CD4-positive, alpha-beta memory T cell (primary cell): ENCODE results near the gene ALDH1L1. TPM values are rescaled to one million over a fixed set of nuclear protein-coding genes. Genes with fewer than 3 reads are reported as not detected.

ENCODE experiments used
- CTCF ChIA-PET: fragments of 350-600 bp; sonication (Branson Sonifier 250); formaldehyde crosslinking; loops from one replicate; lab custom pipeline; 2021; ENCODE audit warnings: inconsistent platforms; ENCODE audit not compliant: partially characterized antibody; lab: Charles Lee
- POLR2A ChIA-PET: fragments of 350-600 bp; sonication (Branson Sonifier 250); formaldehyde crosslinking; loops from one replicate; lab custom pipeline; 2021; ENCODE audit not compliant: partially characterized antibody; lab: Charles Lee
- DNase-seq, 5 donors: peaks; one replicate each; pipeline versions ENCODE4 v3.0.0 to v3.0.0-alpha.2; 2020 to 2022; ENCODE audit warnings: mixed read lengths in 1 of 5
- H3K27ac ChIP-seq: one replicate; pipeline ENCODE4 v1.7.0; 2013; ENCODE audit warnings: low read depth, low read length
- H3K27me3 ChIP-seq: 2 replicates; pipeline ENCODE4 v1.7.0; 2013; ENCODE audit warnings: mild to moderate bottlenecking, low read length, moderate library complexity; ENCODE audit not compliant: insufficient read depth
- H3K36me3 ChIP-seq: 2 replicates; pipeline ENCODE4 v1.7.0; 2013; ENCODE audit warnings: mild to moderate bottlenecking, low read length, moderate library complexity; ENCODE audit not compliant: insufficient read depth
- H3K4me1 ChIP-seq: 2 replicates; pipeline ENCODE4 v1.7.0; 2013; ENCODE audit warnings: mild to moderate bottlenecking, low read length, moderate library complexity; ENCODE audit not compliant: insufficient read depth
- H3K4me3 ChIP-seq, 2 donors: one replicate each; pipeline ENCODE4 v1.7.0; 2013; ENCODE audit warnings: low read length in 2 of 2, mild to moderate bottlenecking in 1 of 2
- H3K9me3 ChIP-seq, 2 donors: one replicate each; pipeline ENCODE4 v1.7.0; 2013; ENCODE audit warnings: low read length in 2 of 2, control low read depth in 1 of 2; ENCODE audit not compliant: control insufficient read depth in 1 of 2
- H3K27ac Mint-ChIP-seq, 7 donors: one replicate each; pipeline ENCODE4 v1.8.0; 2020 to 2021; ENCODE audit warnings: mixed read lengths in 7 of 7, mild to moderate bottlenecking in 6 of 7, inconsistent platforms in 3 of 7, moderate library complexity in 3 of 7
- H3K27me3 Mint-ChIP-seq, 2 donors: one replicate each; pipeline ENCODE4 v1.8.0; 2020 to 2021; ENCODE audit warnings: mixed read lengths in 2 of 2
- H3K36me3 Mint-ChIP-seq, 2 donors: one replicate each; pipeline ENCODE4 v1.8.0; 2020 to 2021; ENCODE audit warnings: mixed read lengths in 2 of 2, inconsistent platforms in 1 of 2, mild to moderate bottlenecking in 1 of 2
- H3K4me1 Mint-ChIP-seq, 4 donors: one replicate each; pipeline ENCODE4 v1.8.0; 2020 to 2021; ENCODE audit warnings: mixed read lengths in 4 of 4, mild to moderate bottlenecking in 1 of 4
- H3K4me3 Mint-ChIP-seq, 8 donors: one replicate each; pipeline ENCODE4 v1.8.0; 2020 to 2021; ENCODE audit warnings: mixed read lengths in 8 of 8, mild to moderate bottlenecking in 7 of 8, moderate library complexity in 6 of 8, inconsistent platforms in 3 of 8
- H3K9me3 Mint-ChIP-seq, 8 donors: one replicate each; pipeline ENCODE4 v1.8.0; 2020 to 2021; ENCODE audit warnings: mixed read lengths in 8 of 8, mild to moderate bottlenecking in 5 of 8, inconsistent platforms in 3 of 8, moderate library complexity in 1 of 8
- intact Hi-C: fragments of 100-400 bp; cut with micrococcal nuclease; formaldehyde crosslinking; loops from one replicate; pipeline ENCODE4 v1.15.1; 2023
- polyA plus RNA-seq, 2 donors: library from polyadenylated mRNA; unstranded; fragments of 300-500 nt; fragmentation: Illumina TruSeq; gene quantifications; one replicate each; pipeline ENCODE4 v1.2.3, GENCODE V29; 2021
- total RNA-seq, 2 experiments: library from RNA; stranded (reverse); gene quantifications; one replicate each; pipeline ENCODE4 v1.2.3, GENCODE V29; 2021

Gene ALDH1L1
- total and polyA plus RNA-seq, 4 experiments from 2014 or later, result not detected

DNA sequence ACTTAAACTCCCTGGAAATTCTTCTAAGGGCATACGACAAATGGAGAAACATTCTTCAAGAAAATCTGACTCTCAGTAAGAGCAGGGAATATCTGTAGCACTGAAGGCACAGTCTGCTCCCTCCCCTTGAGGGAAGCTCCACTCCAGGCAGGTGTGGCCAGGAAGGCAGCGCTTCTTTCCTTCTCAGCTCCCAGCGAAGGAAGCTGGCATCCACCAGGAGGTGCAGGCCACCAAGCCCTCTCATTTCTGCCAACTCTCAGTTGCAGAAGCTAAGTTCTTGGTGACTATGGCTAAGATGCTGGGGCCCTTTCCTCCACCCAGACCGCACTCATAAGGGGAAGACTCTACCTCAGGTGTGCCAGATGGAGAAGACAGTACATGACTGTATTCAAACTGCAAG, 58.8 kb downstream of the ALDH1L1 start:
- H3K27ac Mint-ChIP-seq, result no peak overlapping the region
- peaks cover 0 to 2% (median 0%) of the 10 kb centered on the region in 8 donors for H3K9me3 Mint-ChIP-seq
- no peaks in the 10 kb centered on the region for H3K36me3 Mint-ChIP-seq
- H3K27me3 ChIP-seq, result no peaks in the 10 kb centered on the region
- DNase-seq, result no peak
- H3K27ac ChIP-seq, result no peak overlapping the region
- H3K9me3 ChIP-seq, result no peaks in the 10 kb centered on the region
- H3K4me3 Mint-ChIP-seq, result no peak overlapping the region
- no peaks in the 10 kb centered on the region for H3K36me3 ChIP-seq
- no peak overlapping the region for H3K4me3 ChIP-seq
- intact Hi-C loops, result no loop called here
- ChIA-PET CTCF (interaction anchor here (1.3 kb wide), 1 partner anchor 12 kb away, joined by 3 read pairs; no protein-coding TSS in a partner anchor), POLR2A (no interaction called here)
- H3K4me1 Mint-ChIP-seq, result no peaks in the 10 kb centered on the region
- peaks cover 0 to 4% of the 10 kb centered on the region in 2 donors for H3K27me3 Mint-ChIP-seq
- no peaks in the 10 kb centered on the region for H3K4me1 ChIP-seq

DNA sequence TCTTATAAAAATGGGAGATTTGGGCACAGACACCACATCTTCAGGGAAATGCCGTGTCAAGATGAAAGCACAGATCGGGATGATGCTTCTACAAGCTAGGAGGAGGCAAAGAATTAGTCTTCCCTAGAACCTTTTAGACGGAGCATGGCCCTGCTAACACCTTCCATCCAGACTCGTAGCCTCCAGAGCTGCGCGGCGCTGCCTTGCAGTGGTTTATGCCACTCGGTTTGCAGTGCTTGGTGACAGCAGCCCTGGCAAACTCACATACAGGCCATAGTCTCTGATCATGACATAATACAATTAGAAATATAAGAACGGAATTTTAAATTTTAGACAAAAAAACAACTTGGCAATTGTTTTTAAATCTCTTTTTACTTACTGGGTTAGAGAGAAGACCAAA, 59.3 kb downstream of the ALDH1L1 start:
- Histone ChIP-seq H3K36me3 (no peaks in the 10 kb centered on the region), H3K9me3 (no peaks in the 10 kb centered on the region), H3K27me3 (no peaks in the 10 kb centered on the region), H3K4me3 (no peak overlapping the region), H3K27ac (no peak overlapping the region), H3K4me1 (no peaks in the 10 kb centered on the region)
- Mint-ChIP-seq H3K4me3 (no peak overlapping the region), H3K4me1 (no peaks in the 10 kb centered on the region), H3K9me3 (peaks cover 0 to 2% (median 0%) of the 10 kb centered on the region in 8 donors), H3K27ac (no peak overlapping the region), H3K36me3 (no peaks in the 10 kb centered on the region), H3K27me3 (peaks cover 0 to 4% of the 10 kb centered on the region in 2 donors)
- no peak for DNase-seq
- intact Hi-C loops, result no loop called here
- ChIA-PET CTCF (no interaction called here), POLR2A (no interaction called here)

DNA sequence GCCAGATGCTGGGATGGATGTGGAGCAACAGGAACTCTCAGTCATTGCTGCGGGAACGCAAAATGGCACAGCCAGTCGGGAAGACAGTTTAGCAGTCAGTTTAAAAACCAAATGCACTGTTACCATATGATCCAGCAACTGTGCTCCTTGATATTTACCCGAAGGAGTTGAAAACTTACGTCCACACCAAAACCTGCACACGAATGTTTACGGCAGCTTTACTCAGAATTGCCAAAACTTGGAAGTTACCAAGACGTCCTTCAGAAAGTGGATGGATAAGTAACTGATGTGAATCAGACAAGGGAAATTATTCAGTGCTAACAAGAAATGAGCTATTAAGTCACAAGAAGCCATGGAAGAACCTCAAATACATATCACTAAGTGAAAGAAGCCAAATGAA, 60.4 kb downstream of the ALDH1L1 start:
- no peak overlapping the region for H3K27ac Mint-ChIP-seq
- POLR2A ChIA-PET, result no interaction called here
- intact Hi-C loops, result no loop called here
- peaks cover 0 to 4% of the 10 kb centered on the region in 2 donors for H3K27me3 Mint-ChIP-seq
- H3K9me3 Mint-ChIP-seq, result peaks cover 0 to 2% (median 0%) of the 10 kb centered on the region in 8 donors
- no peaks in the 10 kb centered on the region for H3K36me3 ChIP-seq
- H3K4me1 ChIP-seq, result no peaks in the 10 kb centered on the region
- no peak overlapping the region for H3K4me3 ChIP-seq
- DNase-seq, result no peak
- no peaks in the 10 kb centered on the region for H3K4me1 Mint-ChIP-seq
- H3K27me3 ChIP-seq, result no peaks in the 10 kb centered on the region
- H3K27ac ChIP-seq, result no peak overlapping the region
- CTCF ChIA-PET, result no interaction called here
- H3K9me3 ChIP-seq, result no peaks in the 10 kb centered on the region
- H3K4me3 Mint-ChIP-seq, result no peak overlapping the region
- no peaks in the 10 kb centered on the region for H3K36me3 Mint-ChIP-seq

DNA sequence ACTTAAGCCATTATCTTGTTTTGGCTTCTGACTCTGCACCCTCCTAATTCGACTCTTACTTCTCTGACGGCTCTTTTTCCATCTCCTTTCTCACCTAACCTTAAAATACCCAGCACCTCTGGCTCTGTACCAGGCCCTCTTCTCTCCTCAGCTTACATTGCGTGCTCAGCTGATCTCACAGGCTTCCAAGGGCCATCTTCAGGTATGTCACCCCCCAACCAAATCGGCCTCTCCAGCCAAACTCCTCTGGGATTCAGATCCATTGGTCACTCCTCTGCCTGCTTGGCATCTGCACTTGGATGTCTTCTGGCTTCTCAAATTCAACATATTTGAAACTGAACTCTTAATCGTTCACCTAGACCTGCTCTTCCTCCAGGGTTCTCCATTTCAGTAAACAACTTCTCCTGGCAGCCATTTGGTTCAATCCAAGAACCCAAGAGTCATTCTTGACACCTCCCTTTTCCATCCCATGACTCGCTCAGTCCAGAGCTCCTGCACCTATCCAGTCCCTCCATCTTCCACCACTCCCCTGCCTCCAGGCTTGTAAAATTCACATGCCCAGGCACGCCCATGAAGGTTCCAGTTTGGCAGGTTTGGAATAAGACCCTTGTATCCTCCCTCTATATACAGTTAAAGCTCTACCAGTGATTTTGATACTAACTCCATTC, 61.2 kb downstream of the ALDH1L1 start:
- POLR2A ChIA-PET, result no interaction called here
- no peak overlapping the region for H3K27ac ChIP-seq
- no peak for DNase-seq
- intact Hi-C loops, result no loop called here
- Mint-ChIP-seq H3K27me3 (peaks cover 0 to 4% of the 10 kb centered on the region in 2 donors), H3K4me1 (no peaks in the 10 kb centered on the region), H3K4me3 (no peak overlapping the region), H3K9me3 (peaks cover 0 to 2% (median 0%) of the 10 kb centered on the region in 8 donors), H3K36me3 (no peaks in the 10 kb centered on the region), H3K27ac (no peak overlapping the region)
- no peak overlapping the region for H3K4me3 ChIP-seq
- no peaks in the 10 kb centered on the region for H3K4me1 ChIP-seq
- H3K9me3 ChIP-seq, result no peaks in the 10 kb centered on the region
- no peaks in the 10 kb centered on the region for H3K27me3 ChIP-seq
- H3K36me3 ChIP-seq, result no peaks in the 10 kb centered on the region
- CTCF ChIA-PET, result interaction anchor here (3.0 kb wide), 1 partner anchor 15 kb away, joined by 14 read pairs; no protein-coding TSS in a partner anchor

DNA sequence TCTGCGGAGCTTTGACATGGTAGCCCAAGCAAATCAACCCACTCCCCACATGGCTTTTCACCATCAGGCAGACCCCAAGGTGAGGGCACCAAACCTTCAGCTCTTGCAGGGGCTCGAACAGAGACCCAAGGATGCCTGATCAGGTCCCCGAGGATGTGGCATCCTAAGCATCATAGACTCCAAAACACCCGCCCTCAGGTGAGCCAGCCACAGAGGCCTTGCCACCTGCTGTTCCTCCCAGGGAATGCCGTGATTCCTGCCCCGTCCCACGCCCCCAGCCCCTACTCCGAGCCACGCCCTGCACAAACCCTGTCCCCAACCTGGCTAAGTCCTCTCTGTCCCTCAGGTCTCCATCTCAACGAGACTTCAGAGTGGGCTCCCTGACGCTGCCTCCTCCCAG, 61.8 kb downstream of the ALDH1L1 start:
- CTCF ChIA-PET, result interaction anchor here (3.0 kb wide), 1 partner anchor 16 kb away, joined by 14 read pairs; no protein-coding TSS in a partner anchor
- H3K9me3 Mint-ChIP-seq, result peaks cover 0 to 2% (median 0%) of the 10 kb centered on the region in 8 donors
- no peak for DNase-seq

DNA sequence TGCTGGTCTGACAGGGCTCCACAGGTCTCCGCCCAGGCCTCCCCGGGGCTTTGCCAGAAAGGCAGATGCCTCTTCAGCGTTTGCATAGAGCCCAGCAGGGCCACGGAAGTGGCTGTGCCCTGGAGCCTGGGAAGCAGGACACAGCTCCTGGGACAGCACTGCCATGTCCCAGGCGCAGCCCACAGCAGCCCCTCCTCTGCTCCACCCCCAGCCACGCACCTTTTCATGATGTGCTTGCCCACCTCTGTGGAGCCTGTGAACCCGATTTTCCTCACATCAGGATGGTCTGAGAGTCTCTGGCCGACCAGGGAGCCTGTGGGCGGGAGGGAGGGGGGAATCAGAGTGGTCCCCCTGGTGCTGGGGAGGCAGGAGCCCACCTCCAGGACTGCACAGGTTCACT, 62.6 kb downstream of the ALDH1L1 start:
- H3K27me3 ChIP-seq, result no peaks in the 10 kb centered on the region
- H3K36me3 Mint-ChIP-seq, result no peaks in the 10 kb centered on the region

More for the DNA sequence above, 61.8 kb downstream of the ALDH1L1 start:
- Mint-ChIP-seq H3K36me3 (no peaks in the 10 kb centered on the region), H3K4me3 (no peak overlapping the region), H3K27me3 (peaks cover 0 to 4% of the 10 kb centered on the region in 2 donors), H3K4me1 (no peaks in the 10 kb centered on the region), H3K27ac (no peak overlapping the region)
- Histone ChIP-seq H3K27ac (no peak overlapping the region), H3K4me3 (no peak overlapping the region), H3K4me1 (no peaks in the 10 kb centered on the region), H3K27me3 (no peaks in the 10 kb centered on the region), H3K9me3 (no peaks in the 10 kb centered on the region), H3K36me3 (no peaks in the 10 kb centered on the region)
- POLR2A ChIA-PET, result no interaction called here
- intact Hi-C loops, result no loop called here

DNA sequence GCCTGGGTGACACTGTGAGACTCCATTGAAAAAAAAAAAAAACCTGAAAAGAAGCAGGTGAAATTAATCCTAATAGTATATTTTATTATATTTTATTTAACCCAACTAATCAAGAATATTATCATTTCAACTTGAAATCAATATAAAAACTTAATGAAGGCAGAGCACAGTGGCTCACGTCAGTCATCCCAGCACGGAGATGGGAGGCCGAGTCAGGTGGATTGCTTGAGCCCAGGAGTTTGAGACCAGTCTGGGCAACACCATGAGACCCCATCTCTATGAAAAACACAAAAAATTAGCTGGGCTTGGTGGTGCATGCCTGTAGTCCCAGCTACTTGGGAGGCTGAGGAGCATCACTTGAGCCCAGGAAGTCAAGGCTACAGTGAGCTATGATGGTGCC, 63.2 kb downstream of the ALDH1L1 start:
- no peak overlapping the region for H3K27ac Mint-ChIP-seq

More for the DNA sequence above, 62.6 kb downstream of the ALDH1L1 start:
- CTCF ChIA-PET, result interaction anchor here (2.1 to 3.0 kb wide), 2 partner anchors 15 to 16 kb away, joined by 6 to 14 read pairs; no protein-coding TSS in a partner anchor
- H3K4me3 Mint-ChIP-seq, result no peak overlapping the region
- Histone ChIP-seq H3K36me3 (no peaks in the 10 kb centered on the region), H3K4me3 (no peak overlapping the region), H3K27ac (no peak overlapping the region), H3K4me1 (no peaks in the 10 kb centered on the region), H3K9me3 (no peaks in the 10 kb centered on the region)
- peaks cover 0 to 2% (median 0%) of the 10 kb centered on the region in 8 donors for H3K9me3 Mint-ChIP-seq
- no peak overlapping the region for H3K27ac Mint-ChIP-seq
- H3K4me1 Mint-ChIP-seq, result no peaks in the 10 kb centered on the region
- no peak for DNase-seq
- intact Hi-C loops, result no loop called here
- H3K27me3 Mint-ChIP-seq, result peaks cover 0 to 4% of the 10 kb centered on the region in 2 donors
- POLR2A ChIA-PET, result no interaction called here

More for the DNA sequence above, 63.2 kb downstream of the ALDH1L1 start:
- H3K36me3 Mint-ChIP-seq, result no peaks in the 10 kb centered on the region
- intact Hi-C loops, result no loop called here
- Histone ChIP-seq H3K4me3 (no peak overlapping the region), H3K36me3 (no peaks in the 10 kb centered on the region), H3K27ac (no peak overlapping the region), H3K4me1 (no peaks in the 10 kb centered on the region), H3K9me3 (no peaks in the 10 kb centered on the region), H3K27me3 (no peaks in the 10 kb centered on the region)
- ChIA-PET POLR2A (no interaction called here), CTCF (interaction anchor here (2.1 to 3.0 kb wide), 2 partner anchors 14 to 17 kb away, joined by 6 to 14 read pairs; no protein-coding TSS in a partner anchor)
- peaks cover 0 to 2% (median 0%) of the 10 kb centered on the region in 8 donors for H3K9me3 Mint-ChIP-seq
- no peaks in the 10 kb centered on the region for H3K4me1 Mint-ChIP-seq
- H3K27me3 Mint-ChIP-seq, result peaks cover 0 to 4% of the 10 kb centered on the region in 2 donors
- H3K4me3 Mint-ChIP-seq, result no peak overlapping the region
- DNase-seq, result no peak
